ENCODE data around the gene MED20.

GRCh38 chr6:41966961-41967311, 46.0 kb upstream of the MED20 start:
- TF ChIP-seq POLR2AphosphoS5 (IDR thresholded peaks at IDR 0.05; ENCODE audit: low read depth) = no peak
- no peak for TF ChIP-seq CTCF (IDR thresholded peaks at IDR 0.05; ENCODE audit: insufficient read depth, low read length)
